Measurements from ENCODE around the gene APOB. TPM values are rescaled to one million over a fixed set of nuclear protein-coding genes. Genes with fewer than 3 reads are reported as not detected.

Gene APOB
- total RNA-seq, 2 experiments from 2014 or later = not detected

DNA sequence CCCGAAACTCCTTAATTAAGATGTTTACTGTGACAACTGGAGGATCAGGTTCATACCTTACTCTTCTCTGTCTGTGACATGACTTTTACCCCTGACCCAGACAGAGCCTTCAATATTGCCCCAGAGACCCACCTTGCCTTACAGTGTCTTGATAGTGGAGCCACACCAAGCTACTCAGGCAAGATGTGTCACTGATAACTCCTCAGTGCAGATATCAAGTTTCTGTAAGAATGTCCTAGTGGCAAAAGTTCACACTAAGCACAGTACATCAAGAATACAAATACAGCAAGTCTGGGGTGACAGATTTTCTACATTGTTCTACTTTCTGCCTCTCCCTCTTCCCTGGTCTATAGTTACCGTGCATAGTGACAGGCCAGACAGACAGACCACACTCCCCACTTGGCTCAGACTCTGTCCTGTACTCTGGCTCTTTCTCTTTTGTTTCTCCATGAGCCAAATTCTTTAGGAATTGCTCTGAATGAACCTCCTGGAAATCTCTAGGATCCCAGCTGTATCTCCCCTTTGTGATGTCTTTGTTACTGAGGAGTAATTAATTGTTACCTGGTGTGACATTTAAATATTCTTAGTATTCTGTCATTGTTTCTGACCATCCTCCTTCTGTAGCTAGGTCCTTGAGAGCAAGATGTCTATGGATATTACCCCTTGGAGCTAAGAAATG lies 24.1 kb upstream of the APOB start:
- Mint-ChIP-seq H3K27ac (no peak overlapping the region), H3K9me3 (no peaks in the 10 kb centered on the region), H3K4me3 (no peak overlapping the region), H3K36me3 (ENCODE audit: low read depth) (no peaks in the 10 kb centered on the region), H3K4me1 (ENCODE audit: low read depth) (no peaks in the 10 kb centered on the region), H3K27me3 (peaks cover 2% of the 10 kb centered on the region)
- intact Hi-C loops (cut with micrococcal nuclease) = no loop called here
- POLR2A ChIA-PET = no interaction called here
- TF ChIP-seq, protein P1, sequence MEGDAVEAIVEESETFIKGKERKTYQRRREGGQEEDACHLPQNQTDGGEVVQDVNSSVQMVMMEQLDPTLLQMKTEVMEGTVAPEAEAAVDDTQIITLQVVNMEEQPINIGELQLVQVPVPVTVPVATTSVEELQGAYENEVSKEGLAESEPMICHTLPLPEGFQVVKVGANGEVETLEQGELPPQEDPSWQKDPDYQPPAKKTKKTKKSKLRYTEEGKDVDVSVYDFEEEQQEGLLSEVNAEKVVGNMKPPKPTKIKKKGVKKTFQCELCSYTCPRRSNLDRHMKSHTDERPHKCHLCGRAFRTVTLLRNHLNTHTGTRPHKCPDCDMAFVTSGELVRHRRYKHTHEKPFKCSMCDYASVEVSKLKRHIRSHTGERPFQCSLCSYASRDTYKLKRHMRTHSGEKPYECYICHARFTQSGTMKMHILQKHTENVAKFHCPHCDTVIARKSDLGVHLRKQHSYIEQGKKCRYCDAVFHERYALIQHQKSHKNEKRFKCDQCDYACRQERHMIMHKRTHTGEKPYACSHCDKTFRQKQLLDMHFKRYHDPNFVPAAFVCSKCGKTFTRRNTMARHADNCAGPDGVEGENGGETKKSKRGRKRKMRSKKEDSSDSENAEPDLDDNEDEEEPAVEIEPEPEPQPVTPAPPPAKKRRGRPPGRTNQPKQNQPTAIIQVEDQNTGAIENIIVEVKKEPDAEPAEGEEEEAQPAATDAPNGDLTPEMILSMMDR (IDR thresholded peaks at IDR 0.05) = no peak
- ATAC-seq = no peak
- CTCF ChIA-PET = no interaction called here
- no peak for DNase-seq

DNA sequence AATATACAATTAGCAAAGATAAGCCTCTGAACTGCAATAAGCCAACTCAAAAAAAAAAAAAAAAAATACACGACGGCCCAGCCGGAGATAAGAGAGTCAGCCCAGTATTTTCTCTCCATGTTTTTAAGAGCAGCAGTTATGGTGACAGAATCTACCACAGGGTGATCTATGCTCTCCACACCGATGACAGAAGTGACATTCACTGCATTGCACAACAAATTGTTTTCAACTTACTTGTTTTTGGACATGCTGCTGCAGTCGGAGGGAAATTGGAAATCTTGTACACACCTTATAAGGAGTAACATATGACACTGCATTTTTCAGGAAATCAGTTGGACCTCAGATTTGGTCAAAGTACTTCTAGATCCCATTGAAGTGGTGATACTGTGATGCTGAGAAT lies 23.3 kb upstream of the APOB start:
- H3K4me1 Mint-ChIP-seq (ENCODE audit: low read depth) = no peaks in the 10 kb centered on the region
- no peaks in the 10 kb centered on the region for H3K9me3 Mint-ChIP-seq
- TF ChIP-seq, protein P1 (IDR thresholded peaks at IDR 0.05) = no peak
- POLR2A ChIA-PET = no interaction called here
- ATAC-seq (no peak), DNase-seq (no peak)
- intact Hi-C loops (cut with micrococcal nuclease) = no loop called here
- no peaks in the 10 kb centered on the region for H3K36me3 Mint-ChIP-seq (ENCODE audit: low read depth)
- H3K27me3 Mint-ChIP-seq = peaks cover 2% of the 10 kb centered on the region
- H3K27ac Mint-ChIP-seq = no peak overlapping the region
- CTCF ChIA-PET = no interaction called here
- no peak overlapping the region for H3K4me3 Mint-ChIP-seq

DNA sequence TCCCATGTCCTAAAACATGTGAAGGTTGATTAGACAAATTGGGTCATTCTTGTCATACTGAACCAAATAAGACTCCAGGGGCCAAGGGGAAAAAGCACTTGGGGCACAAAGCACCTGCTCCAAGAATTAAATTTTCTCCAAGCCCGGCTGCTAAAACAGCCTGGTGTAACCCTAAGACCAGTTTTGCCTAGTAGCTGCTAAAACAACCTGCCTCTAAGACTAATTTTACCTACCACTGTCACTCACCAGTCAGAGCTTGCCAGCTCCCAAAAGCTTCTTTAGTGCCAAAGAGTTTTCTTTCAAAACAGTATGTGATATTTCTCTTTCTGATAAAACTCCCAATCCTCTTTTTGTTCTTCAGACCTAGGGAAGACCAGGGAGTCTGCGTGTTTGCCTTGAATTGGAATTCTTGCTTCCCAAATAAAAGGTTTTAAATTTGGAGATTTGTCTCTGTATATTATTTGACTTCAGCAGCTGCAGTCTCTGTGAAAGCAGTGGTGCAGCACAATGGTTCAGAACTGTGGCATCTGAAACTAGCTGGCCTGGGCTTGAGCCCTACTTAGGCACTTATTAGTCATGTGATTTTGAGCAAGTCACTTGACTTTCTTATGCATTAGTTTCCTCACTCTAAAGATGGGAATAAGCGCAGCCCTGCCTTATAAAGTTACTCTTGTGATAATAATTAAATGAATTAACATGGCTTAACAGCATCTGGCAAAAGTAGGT lies 16.2 kb upstream of the APOB start:
- Mint-ChIP-seq H3K36me3 (ENCODE audit: low read depth) (no peaks in the 10 kb centered on the region), H3K4me3 (no peak overlapping the region), H3K9me3 (no peaks in the 10 kb centered on the region), H3K4me1 (ENCODE audit: low read depth) (no peaks in the 10 kb centered on the region), H3K27me3 (peaks cover 1% of the 10 kb centered on the region), H3K27ac (no peak overlapping the region)
- ChIA-PET POLR2A (no interaction called here), CTCF (interaction anchor here (1.5 kb wide), 1 partner anchor 17 kb away, joined by 4 read pairs; no protein-coding TSS in a partner anchor)
- no peak for ATAC-seq
- DNase-seq = no peak
- intact Hi-C loops (cut with micrococcal nuclease) = no loop called here
- TF ChIP-seq, protein P1 (IDR thresholded peaks at IDR 0.05) = no peak

DNA sequence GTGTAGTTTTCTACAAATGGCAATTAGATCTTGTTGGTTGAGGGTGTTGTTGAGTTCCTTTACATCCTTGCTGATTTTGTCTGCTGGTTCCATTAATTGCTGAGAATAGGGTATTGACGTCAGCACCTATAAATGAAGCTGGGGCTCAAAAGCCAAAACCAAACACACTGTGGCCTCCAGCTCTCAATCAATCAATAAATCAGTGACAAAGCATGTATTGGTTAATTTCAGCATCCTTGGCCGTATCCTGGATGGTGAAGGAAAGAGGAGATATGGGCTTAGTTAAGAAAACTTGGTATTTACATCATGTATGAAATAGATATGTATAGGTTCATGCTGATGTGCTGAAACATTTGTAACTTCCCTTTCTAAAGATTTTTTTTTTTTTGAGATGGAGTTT lies 13.2 kb upstream of the APOB start:
- ChIA-PET POLR2A (no interaction called here), CTCF (interaction anchor here (1.5 kb wide), 1 partner anchor 15 kb away, joined by 5 read pairs; no protein-coding TSS in a partner anchor)
- Mint-ChIP-seq H3K4me3 (no peak overlapping the region), H3K4me1 (ENCODE audit: low read depth) (no peaks in the 10 kb centered on the region), H3K27ac (no peak overlapping the region), H3K27me3 (peaks cover 3% of the 10 kb centered on the region), H3K9me3 (no peaks in the 10 kb centered on the region), H3K36me3 (ENCODE audit: low read depth) (no peaks in the 10 kb centered on the region)
- DNase-seq (no peak), ATAC-seq (no peak)
- intact Hi-C loops (cut with micrococcal nuclease) = no loop called here
- TF ChIP-seq, protein P1 (IDR thresholded peaks at IDR 0.05) = no peak
